Activated naive CD4-positive, alpha-beta T cell treated with anti-CD3 and anti-CD28 coated beads, Interleukin-2, amount 10 ng/mL, durations not matched to agents 7 days and 5 days (primary cell): ENCODE results near the gene MYBPC3.

Experiments used
- CTCF ChIA-PET: fragments of 350-600 bp; sonication (Branson Sonifier 250); formaldehyde crosslinking; loops from one replicate; lab custom pipeline; 2021; ENCODE audit warnings: antibody characterized with exemption; lab: Charles Lee
- DNase-seq: peaks from one replicate; pipeline ENCODE4 v3.0.0-alpha.2; 2020
- H3K27ac Mint-ChIP-seq: one replicate; pipeline ENCODE4 v1.8.0; 2021; ENCODE audit warnings: mild to moderate bottlenecking, moderate library complexity, mixed read lengths
- H3K27me3 Mint-ChIP-seq: one replicate; pipeline ENCODE4 v1.8.0; 2021; ENCODE audit warnings: mild to moderate bottlenecking, mixed read lengths
- H3K36me3 Mint-ChIP-seq: one replicate; pipeline ENCODE4 v1.8.0; 2021; ENCODE audit warnings: mixed read lengths
- H3K4me1 Mint-ChIP-seq: one replicate; pipeline ENCODE4 v1.8.0; 2021; ENCODE audit warnings: mixed read lengths
- H3K4me3 Mint-ChIP-seq: one replicate; pipeline ENCODE4 v1.8.0; 2021; ENCODE audit warnings: mild to moderate bottlenecking, moderate library complexity, mixed read lengths
- H3K9me3 Mint-ChIP-seq: one replicate; pipeline ENCODE4 v1.8.0; 2021; ENCODE audit warnings: mixed read lengths

The MYBPC3 gene

DNA sequence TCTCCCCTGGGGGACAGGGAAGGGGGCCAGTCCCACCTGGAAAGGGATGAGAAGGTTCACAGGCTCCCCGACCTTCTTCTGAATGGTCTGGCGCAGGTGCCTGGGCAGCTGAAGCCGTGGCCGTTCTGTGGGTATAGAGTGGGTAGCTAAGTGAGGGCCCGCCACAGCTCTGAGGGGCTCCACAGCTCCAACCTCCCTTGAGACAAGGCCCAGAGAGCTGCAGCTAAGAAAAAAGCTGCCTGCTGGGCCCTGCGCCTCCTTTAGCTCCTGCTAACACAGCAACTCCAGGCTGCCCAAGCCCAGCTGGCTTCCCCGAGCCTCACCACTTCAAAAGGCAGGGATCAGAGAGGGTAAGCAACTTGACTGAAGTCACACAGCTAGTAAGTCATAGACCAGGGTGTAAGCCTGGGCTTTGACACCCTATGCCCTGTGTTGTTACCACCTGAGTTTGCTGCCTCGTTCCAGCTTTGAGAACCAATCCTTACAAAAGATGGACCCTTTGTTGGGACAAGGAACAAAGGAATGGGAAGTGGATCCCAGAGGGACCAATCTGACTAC, 18.5 kb downstream of the MYBPC3 start:
- no peaks in the 10 kb centered on the region for H3K9me3 Mint-ChIP-seq
- H3K27ac Mint-ChIP-seq = no peak overlapping the region
- CTCF ChIA-PET = interaction anchor here (0.6 kb wide), 1 partner anchor 13 kb away, joined by 3 read pairs; no protein-coding TSS in a partner anchor
- H3K4me1 Mint-ChIP-seq = no peaks in the 10 kb centered on the region
- DNase-seq = no peak
- no peak overlapping the region for H3K4me3 Mint-ChIP-seq
- no peaks in the 10 kb centered on the region for H3K27me3 Mint-ChIP-seq
- peaks cover 4% of the 10 kb centered on the region for H3K36me3 Mint-ChIP-seq

DNA sequence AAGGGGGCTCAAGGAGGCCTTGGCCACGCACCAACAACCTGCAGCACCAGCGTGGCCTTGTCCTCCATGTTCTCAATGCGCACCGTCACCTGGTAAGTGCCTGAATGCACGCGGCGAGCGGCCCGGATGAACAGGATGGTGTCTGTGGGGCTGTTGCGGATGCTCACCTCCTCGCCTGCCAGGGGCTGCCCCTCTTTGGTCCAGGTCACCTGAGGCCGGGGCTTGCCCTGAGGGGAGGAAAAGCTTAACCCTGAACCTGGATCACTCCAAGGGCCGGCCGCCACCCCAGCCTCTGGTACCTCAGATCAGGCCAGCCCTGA, 19.0 kb downstream of the MYBPC3 start:
- no peak for DNase-seq
- Mint-ChIP-seq H3K27ac (no peak overlapping the region), H3K36me3 (peaks cover 9% of the 10 kb centered on the region), H3K9me3 (no peaks in the 10 kb centered on the region), H3K4me1 (no peaks in the 10 kb centered on the region), H3K27me3 (no peaks in the 10 kb centered on the region), H3K4me3 (no peak overlapping the region)
- CTCF ChIA-PET = no interaction called here

DNA sequence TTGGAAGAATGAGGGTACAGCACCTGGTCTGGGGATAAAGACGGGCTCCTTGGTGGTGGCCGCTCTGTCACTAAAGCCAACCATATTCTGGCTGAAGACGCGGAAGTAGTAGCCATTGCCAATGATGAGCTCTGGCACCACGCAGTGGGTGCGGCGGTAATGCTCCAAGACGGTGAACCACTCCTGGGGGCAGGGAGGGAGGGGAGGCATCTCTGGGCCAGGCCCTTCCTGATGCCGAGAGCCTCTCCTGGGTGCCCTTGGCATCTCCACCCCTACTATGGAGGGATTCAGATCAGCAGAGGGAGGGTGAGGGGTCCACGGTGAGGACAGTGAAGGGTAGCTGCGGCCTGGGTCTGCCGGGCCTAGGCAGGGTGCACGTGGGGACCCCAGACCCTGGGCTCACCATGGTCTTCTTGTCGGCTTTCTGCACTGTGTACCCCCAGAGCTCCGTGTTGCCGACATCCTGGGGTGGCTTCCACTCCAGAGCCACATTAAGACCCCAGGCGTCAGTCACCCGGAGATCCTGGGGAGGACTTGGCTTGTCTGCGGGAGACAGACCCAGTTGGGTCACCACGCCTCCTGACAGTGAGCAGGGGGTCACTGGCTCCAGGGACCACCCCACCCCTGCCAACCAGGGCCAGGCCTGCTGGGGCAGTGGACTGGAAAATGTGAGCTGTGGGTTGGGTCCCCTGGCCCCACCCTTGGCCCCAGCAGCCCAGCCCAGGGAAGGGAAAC, 19.5 kb downstream of the MYBPC3 start:
- H3K4me1 Mint-ChIP-seq = no peaks in the 10 kb centered on the region
- CTCF ChIA-PET = no interaction called here
- H3K9me3 Mint-ChIP-seq = no peaks in the 10 kb centered on the region
- H3K27me3 Mint-ChIP-seq = no peaks in the 10 kb centered on the region
- H3K4me3 Mint-ChIP-seq = no peak overlapping the region
- DNase-seq = no peak
- H3K36me3 Mint-ChIP-seq = peaks cover 10% of the 10 kb centered on the region
- H3K27ac Mint-ChIP-seq = no peak overlapping the region

GRCh38 chr11:47332303-47332711, 20.2 kb downstream of the MYBPC3 start:
- no peak overlapping the region for H3K4me3 Mint-ChIP-seq
- DNase-seq = no peak
- CTCF ChIA-PET = no interaction called here
- H3K27me3 Mint-ChIP-seq = no peaks in the 10 kb centered on the region
- H3K4me1 Mint-ChIP-seq = no peaks in the 10 kb centered on the region
- H3K27ac Mint-ChIP-seq = no peak overlapping the region
- peaks cover 13% of the 10 kb centered on the region for H3K36me3 Mint-ChIP-seq
- H3K9me3 Mint-ChIP-seq = no peaks in the 10 kb centered on the region

DNA sequence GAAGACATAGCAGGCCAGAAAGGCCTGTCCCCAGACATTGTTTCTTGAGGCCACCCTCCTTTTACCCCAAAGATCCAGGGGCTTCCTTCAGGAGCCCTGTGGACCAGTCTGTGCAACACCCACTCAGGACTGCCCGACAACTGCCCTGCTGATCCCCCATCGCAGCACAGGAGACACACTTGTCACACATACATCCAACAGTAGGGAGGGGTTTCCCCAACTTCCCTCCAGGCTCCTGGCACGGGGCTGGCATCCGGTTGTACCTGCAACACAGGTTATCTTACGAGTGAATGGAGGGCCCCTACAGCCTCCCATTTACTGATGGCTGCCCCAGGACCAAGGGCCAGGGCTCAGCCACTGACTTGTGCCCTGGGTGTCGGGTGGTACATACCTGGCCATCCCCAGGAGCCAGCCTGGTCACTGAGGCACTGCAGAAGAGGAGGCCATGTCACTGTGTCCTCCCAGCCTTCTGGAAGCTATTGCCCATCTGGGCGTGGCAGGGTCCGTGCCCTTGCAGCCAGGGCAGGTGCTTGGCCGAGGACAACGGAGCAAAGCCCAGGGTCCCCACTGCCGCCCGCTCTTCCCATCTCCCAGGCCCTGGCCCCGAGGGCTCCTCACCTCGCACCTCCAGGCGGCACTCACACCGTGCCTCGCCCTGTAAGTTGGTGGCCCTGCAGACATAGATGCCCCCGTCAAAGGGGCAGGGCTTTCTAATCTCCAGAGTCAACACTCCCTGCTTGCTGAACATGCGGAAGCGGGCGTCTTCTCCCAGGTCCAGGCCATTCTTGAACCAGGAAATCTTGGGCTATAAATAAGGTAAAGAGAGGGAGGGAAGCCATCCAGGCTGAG, 20.8 kb downstream of the MYBPC3 start:
- Mint-ChIP-seq H3K9me3 (no peaks in the 10 kb centered on the region), H3K27ac (no peak overlapping the region), H3K4me3 (no peak overlapping the region), H3K27me3 (no peaks in the 10 kb centered on the region), H3K4me1 (no peaks in the 10 kb centered on the region), H3K36me3 (peaks cover 16% of the 10 kb centered on the region)
- no peak for DNase-seq
- CTCF ChIA-PET = interaction anchor here (0.7 kb wide), 1 partner anchor 10 kb away, joined by 3 read pairs; no protein-coding TSS in a partner anchor

- Mint-ChIP-seq H3K27me3 (no peaks in the 10 kb centered on the region), H3K9me3 (no peaks in the 10 kb centered on the region), H3K4me3 (no peak overlapping the region), H3K4me1 (no peaks in the 10 kb centered on the region), H3K27ac (peak overlapping the region; percentile 45), H3K36me3 (peaks cover 25% of the 10 kb centered on the region)
- DNase-seq = no peak
- CTCF ChIA-PET = interaction anchor here (0.7 kb wide), 2 partner anchors 8 to 77 kb away, joined by 3 read pairs; no protein-coding TSS in a partner anchor
Measured at GRCh38 chr11:47329987-47330931, 22.2 kb downstream of the MYBPC3 start.

GRCh38 chr11:47329431-47329986, 23.0 kb downstream of the MYBPC3 start:
- no peaks in the 10 kb centered on the region for H3K27me3 Mint-ChIP-seq
- H3K4me1 Mint-ChIP-seq = no peaks in the 10 kb centered on the region
- no peak for DNase-seq
- H3K4me3 Mint-ChIP-seq = no peak overlapping the region
- no peak overlapping the region for H3K27ac Mint-ChIP-seq
- H3K9me3 Mint-ChIP-seq = no peaks in the 10 kb centered on the region
- H3K36me3 Mint-ChIP-seq = peaks cover 30% of the 10 kb centered on the region
- CTCF ChIA-PET = no interaction called here

GRCh38 chr11:47328449-47329390, 23.8 kb downstream of the MYBPC3 start:
- no peaks in the 10 kb centered on the region for H3K9me3 Mint-ChIP-seq
- no peak overlapping the region for H3K4me3 Mint-ChIP-seq

DNA sequence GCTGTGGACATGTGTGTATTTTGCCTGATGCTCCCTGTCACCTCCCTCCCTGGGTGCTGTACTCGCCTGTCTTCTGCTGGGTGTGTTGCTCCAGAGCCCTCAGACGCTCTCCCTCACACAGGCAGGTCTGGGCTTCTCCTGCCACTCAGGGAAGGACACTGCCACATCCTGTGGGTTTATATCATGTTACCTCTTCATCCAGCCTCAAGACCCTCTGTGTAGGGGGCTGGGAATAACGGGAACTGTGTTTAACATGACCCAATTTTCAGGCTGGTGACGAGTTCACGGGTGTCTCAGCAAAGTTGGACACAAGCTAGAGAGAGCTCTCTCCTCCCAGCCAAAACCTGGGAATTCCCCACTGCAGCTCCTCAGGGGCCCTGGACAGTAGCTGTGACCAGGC, 24.6 kb downstream of the MYBPC3 start:
- H3K36me3 Mint-ChIP-seq = peaks cover 30% of the 10 kb centered on the region
- DNase-seq = no peak
- no peaks in the 10 kb centered on the region for H3K9me3 Mint-ChIP-seq
- no peak overlapping the region for H3K27ac Mint-ChIP-seq
- CTCF ChIA-PET = no interaction called here
- H3K27me3 Mint-ChIP-seq = no peaks in the 10 kb centered on the region
- H3K4me1 Mint-ChIP-seq = no peaks in the 10 kb centered on the region
- no peak overlapping the region for H3K4me3 Mint-ChIP-seq

More at GRCh38 chr11:47328449-47329390, 23.8 kb downstream of the MYBPC3 start:
- no peak for DNase-seq
- CTCF ChIA-PET = no interaction called here
- Mint-ChIP-seq H3K27me3 (no peaks in the 10 kb centered on the region), H3K27ac (peak overlapping the region; percentile 63), H3K4me1 (no peaks in the 10 kb centered on the region), H3K36me3 (peaks cover 30% of the 10 kb centered on the region)

GRCh38 chr11:47327025-47327424, 25.5 kb downstream of the MYBPC3 start:
- Mint-ChIP-seq H3K27me3 (no peaks in the 10 kb centered on the region), H3K9me3 (no peaks in the 10 kb centered on the region), H3K36me3 (peaks cover 34% of the 10 kb centered on the region), H3K4me1 (no peaks in the 10 kb centered on the region), H3K27ac (no peak overlapping the region), H3K4me3 (no peak overlapping the region)
- no peak for DNase-seq
- CTCF ChIA-PET = interaction anchor here (1.0 kb wide), 1 partner anchor 9 kb away, joined by 3 read pairs; no protein-coding TSS in a partner anchor

- no peak overlapping the region for H3K27ac Mint-ChIP-seq
- no peak overlapping the region for H3K4me3 Mint-ChIP-seq
- H3K27me3 Mint-ChIP-seq = no peaks in the 10 kb centered on the region
- peaks cover 42% of the 10 kb centered on the region for H3K36me3 Mint-ChIP-seq
- H3K9me3 Mint-ChIP-seq = no peaks in the 10 kb centered on the region
- DNase-seq = no peak
- no peaks in the 10 kb centered on the region for H3K4me1 Mint-ChIP-seq
- CTCF ChIA-PET = interaction anchor here (0.6 to 1.0 kb wide), 2 partner anchors 10 to 74 kb away, joined by 3 read pairs; no protein-coding TSS in a partner anchor
Measured at GRCh38 chr11:47326198-47326597, 26.3 kb downstream of the MYBPC3 start.

- CTCF ChIA-PET = interaction anchor here (0.6 kb wide), 1 partner anchor 75 kb away, joined by 3 read pairs; no protein-coding TSS in a partner anchor
- Mint-ChIP-seq H3K9me3 (no peaks in the 10 kb centered on the region), H3K36me3 (peaks cover 42% of the 10 kb centered on the region), H3K27me3 (no peaks in the 10 kb centered on the region), H3K4me3 (no peak overlapping the region), H3K4me1 (no peaks in the 10 kb centered on the region), H3K27ac (no peak overlapping the region)
- DNase-seq = no peak
Measured at GRCh38 chr11:47325271-47326041, 27.0 kb downstream of the MYBPC3 start.
